DMS53 treated with DMSO at 0.1 percent for 48 hours (cell line): Measurements from ENCODE around the gene SOX18.

Source experiments
- DNase-seq: peaks from one replicate; lab custom pipeline; 2025; ENCODE audit not compliant: unreplicated experiment; lab: John Stamatoyannopoulos, UW

The SOX18 gene

GRCh38 chr20:64080813-64081623 is 31.6 kb upstream of the SOX18 start:
- DNase-seq: no peak

DNA sequence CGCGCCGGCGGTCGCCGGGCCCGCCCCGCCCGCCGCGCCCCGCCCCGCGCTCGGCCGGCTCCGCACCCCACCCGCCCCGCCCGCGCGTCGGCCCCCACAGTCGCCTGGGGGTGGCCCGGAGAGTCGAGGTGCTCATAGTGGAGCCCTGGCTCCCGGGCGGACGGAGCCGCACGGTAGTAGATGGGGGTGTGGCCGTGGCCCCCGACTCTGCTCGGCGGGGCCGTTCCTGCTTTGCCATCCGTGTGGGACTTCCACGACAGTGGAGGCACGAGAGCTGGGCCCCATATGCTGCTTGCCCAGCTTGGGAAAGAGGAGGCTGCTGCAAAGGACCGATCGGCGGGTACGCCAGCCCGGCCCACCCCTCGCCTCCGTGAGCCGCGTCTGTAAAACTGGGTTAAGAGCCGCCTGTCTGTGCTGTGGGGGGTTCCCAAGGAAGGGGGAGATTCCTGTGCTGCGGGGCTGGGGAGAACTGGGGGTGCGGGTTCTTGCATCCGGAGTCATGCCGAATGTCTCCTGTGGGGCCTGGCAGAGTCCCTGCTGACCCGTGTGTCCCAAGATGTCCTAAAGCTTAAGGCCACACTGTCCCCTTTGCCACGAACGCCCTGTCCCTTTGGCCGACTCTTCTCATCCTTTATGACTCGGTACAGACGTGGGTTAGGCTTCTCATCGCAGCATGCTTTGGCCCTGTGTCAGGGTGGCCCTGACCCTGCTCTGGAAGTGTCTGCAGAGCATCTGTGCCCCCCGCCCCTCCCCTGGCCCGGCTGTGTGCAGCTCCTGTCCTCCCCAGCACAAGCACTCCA is 30.8 kb upstream of the SOX18 start, which contains the start of gene OPRL1:
Gene OPRL1 (plus strand): TSS at position 70 of the 800 bp plus-strand sequence. CDS start 12,639 bp downstream, outside the sequence.
- DNase-seq: no peak

- DNase-seq: peak; percentile 33
These were observed 30.0 kb upstream of the SOX18 start, which contains the start of gene RGS19 for GRCh38 chr20:64079273-64080012. TSS of gene RGS19 (minus strand) at chr20:64079518. CDS start at chr20:64076886, 2,632 bp downstream.

DNA sequence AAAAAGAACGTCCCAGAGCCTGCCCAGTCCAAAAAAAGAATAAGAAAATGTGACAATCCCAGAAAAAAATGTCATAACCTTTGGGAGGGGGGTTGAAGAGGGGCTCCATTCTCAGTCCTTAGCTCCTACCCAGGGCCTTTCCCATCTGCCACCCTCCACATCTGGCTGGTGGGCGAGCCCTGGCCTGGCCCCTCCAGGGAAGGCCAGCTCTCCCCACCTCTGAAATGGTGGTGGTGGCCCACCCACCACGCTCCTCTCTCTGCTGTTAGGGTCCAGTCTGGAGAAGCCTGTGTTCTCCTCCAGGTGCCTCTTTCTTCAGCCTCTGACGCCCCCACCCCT is 29.5 kb upstream of the SOX18 start:
- DNase-seq: no peak

- no peak for DNase-seq
These were observed 28.6 kb upstream of the SOX18 start for GRCh38 chr20:64077876-64078551.

DNA sequence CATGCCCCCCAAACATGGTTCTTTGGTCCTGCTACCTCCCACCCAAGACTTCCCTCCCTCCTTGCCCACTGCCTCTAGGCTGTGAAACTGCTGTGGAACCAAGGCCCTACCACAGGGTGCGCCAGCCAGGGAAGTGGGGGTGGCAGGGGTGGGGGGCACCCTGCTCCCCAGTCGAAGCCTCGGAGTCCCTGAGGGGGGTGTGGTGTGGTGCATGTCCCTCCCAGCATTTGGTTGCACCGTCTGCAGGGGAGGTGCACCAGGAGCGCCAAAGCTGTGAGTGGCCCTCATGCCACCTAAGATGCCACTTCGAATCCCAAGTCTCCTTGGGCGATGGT is 28.1 kb upstream of the SOX18 start:
- DNase-seq: no peak

DNA sequence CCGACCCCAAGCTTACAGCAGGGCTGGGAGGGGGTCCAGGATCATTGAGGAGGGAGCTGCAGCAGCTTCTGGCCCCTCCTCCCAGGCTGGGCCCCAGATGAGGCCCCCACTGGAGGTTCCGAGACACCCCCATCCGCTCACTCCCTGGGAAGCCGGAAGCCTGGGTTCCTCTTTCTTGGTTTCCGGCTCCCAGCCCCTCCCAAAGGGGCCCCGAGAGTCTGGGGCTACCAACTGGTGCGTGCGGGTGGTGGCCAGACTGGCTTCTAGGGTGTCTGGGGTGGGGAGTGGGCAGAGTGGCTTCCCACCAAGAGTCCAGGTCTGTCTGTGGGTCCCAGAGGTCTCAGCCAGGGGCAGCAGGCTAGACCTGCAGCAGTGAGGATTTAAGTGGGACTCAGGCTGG is 27.7 kb upstream of the SOX18 start:
- DNase-seq: no peak

DNA sequence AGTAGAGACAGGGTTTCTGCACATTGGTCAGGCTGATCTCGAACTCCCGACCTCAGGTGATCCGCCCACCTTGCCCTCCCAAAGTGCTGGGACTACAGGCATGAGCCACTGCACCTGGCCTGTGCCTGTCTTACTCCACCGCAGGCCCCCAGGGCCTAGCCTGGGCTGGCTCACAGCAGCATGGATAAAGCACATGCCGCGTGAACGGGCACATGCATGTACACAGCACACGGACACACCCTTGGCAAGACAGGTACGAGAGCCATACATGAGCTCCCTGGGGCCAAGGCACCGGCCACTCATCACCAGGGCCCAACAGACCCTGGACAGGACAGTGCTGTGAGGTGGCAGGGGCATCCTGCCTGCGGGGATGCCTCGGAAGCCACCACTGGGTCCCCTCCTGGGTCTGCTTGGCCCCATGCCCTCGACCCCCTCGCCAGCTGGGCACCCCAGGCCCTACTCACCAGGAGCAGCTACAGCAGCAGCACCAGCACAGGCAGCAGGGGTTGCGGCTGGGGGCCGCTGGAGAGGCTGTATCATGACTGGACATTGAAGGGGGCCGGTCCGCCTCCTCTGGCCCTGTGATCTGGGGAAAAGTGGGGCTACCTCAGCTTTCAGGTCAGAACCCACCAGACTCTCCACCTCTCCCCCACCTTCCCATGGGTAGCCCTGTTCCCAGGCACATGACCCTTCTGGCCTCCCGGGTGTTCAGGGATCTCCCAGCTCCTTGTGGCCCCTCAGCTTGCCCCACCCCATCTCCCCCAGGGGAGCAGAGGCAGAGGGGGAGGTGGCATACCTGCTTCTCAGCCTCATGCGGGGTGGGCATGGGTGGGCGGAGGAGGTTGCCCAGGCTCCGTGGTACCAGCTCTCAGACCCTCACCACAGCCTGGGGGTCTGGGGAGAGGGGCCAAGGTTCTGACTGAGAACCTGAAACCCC is 26.9 kb upstream of the SOX18 start:
- no peak for DNase-seq

- no peak for DNase-seq
These were observed 26.1 kb upstream of the SOX18 start for GRCh38 chr20:64075556-64075955.

DNA sequence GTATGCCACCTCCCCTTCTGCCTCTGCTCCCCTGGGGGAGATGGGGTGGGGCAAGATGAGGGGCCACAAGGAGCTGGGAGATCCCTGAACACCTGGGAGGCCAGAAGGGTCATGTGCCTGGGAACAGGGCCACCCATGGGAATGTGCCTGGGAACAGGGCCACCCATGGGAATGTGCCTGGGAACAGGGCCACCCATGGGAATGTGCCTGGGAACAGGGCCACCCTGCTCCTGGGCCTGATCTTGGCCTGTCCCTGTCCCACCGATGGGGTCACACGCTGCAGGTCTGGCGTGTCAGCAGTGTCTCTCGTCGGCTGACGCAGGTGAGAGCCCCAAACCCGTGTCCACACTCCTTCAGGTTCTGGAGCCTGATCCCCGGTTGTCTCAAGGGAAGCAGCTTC is 25.5 kb upstream of the SOX18 start:
- no peak for DNase-seq

- no peak for DNase-seq
These were observed 24.8 kb upstream of the SOX18 start for GRCh38 chr20:64074184-64074789.

DNA sequence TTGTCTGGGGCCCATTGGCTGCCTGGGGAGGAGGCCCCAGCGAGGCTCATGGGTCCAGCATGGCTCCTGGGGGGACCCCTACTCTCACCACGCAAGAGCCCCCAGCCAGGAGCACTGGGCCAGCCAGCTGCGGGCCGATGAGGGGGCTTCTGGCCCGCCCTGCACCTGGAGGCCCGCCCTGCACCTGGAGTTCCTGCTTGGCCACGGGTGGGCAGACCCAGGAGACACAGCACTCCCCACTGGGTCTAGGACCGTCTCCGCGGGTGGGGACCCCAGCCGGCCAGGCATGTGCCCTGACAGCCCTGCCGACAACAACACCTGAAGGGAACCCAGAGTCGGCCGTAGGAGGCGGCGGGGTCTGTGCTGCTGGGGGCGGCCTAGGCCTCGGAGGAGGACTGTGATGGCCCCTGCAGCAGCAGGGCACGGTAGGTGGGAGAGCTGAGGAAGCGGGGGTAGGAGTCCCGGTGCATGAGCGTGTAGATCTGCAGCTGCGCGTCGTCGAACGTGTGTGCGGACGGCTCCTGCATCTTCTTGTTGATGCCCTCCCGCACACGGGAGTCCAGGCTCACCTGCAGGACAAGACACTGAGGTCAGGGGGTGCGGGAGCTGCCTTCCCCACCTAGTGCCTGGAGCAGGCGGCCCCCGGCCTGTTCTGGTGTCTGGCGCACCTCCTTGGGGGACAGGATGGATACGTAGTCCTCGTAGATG is 24.2 kb upstream of the SOX18 start:
- no peak for DNase-seq

DNA sequence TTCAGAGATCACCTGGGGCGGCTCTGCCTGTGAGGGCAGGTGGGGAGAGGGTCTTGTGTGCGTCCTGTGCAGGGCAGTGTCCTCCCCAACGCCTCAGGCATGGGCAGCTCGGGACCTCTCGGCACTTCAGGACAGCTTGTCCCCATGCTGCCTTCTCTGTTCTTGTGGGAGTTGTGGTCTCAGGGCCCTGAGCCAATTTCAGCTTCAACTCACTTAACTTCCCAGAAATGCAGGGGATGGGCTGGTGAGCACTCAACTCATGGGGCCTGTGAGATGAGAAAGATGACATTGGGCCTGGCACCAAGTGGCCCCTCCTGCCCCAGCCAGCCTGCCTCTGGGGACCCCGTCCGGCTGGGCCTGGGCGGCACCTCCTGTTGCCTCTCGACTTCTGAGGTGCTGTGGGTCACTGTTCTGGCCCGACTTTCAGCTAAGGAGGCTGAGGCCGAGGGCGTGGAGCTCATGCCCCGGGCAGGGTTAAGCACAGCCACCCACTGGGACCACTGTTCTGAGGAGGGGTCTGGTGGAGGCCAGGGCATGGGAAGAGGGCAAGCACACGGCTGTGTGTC is 23.1 kb upstream of the SOX18 start:
- no peak for DNase-seq

GRCh38 chr20:64071341-64072332 is 22.2 kb upstream of the SOX18 start:
- DNase-seq: no peak

DNA sequence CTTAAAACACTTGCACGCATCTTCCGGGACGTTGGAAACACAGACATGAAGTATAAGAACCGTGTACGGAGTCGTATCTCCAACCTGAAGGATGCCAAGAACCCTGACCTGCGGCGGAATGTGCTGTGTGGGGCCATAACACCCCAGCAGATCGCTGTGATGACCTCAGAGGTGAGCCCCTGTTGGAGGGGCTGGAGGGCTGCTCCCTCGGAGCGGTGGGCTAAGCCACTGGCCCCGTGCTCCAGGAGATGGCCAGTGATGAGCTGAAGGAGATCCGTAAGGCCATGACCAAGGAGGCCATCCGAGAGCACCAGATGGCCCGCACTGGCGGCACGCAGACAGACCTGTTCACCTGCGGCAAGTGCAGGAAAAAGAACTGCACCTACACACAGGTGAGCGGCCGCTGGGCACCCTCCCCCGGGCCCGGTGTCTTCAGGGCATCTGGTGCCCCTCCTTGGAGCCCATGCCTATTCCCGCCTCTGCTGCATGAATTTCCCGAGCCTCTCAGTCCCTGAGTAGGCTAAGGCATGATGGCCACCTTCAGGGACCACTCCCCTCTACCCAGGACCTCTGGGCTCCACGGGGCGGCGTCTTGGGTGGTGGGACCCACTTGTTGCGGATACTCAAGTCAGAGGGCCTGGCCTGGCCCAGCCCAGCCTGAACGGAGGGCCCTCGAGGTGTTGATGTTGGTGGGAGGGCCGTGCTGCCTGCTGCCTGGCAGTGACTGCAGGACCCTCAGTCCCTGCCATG is 21.0 kb upstream of the SOX18 start:
- no peak for DNase-seq

DNA sequence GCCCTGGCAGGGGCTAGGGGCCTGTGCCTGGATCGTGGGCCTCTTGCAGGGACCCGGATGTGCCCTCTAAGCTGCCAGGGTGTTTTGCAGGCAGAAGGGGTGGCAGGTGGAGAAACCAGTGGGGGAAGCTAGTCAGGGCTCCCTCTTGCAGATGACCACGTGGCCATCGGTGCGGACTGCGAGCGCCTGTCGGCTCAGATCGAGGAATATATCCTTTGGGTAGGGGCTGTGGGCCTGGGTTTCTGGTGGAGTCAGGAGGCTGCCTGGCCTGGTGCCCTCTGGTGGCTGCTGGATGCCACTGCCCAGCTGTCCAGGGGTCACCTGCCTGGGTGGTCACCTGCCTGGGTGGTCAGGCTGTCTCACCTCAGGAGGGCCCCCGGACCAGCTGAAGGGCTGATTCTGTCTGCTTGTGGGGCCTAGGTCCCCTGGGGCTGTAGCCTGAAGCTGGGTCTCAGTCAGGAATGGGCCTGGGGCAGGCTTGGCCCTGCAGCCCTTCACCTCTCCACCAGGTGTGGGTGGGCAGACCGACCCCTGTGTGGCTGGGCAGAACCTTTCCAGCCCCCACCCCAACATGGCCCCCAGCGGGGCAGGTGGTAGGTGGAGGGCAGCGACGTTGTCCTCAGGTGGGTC is 20.3 kb upstream of the SOX18 start:
- no peak for DNase-seq
